ENCODE data around the gene WDFY4. TPM values are rescaled to one million over a fixed set of nuclear protein-coding genes. Genes with fewer than 3 reads are reported as not detected.

WDFY4 gene
- total RNA-seq, 1 donor from 2014 or later: 1.6 TPM

GRCh38 chr10:48884179-48885045, 199.7 kb downstream of the WDFY4 start:
- ATAC-seq: no peak

- no peak for ATAC-seq
Measured at GRCh38 chr10:48885376-48885775, 200.7 kb downstream of the WDFY4 start.

GRCh38 chr10:48887982-48888381, 203.3 kb downstream of the WDFY4 start:
- ATAC-seq: no peak

GRCh38 chr10:48890888-48891850, 206.5 kb downstream of the WDFY4 start:
- ATAC-seq: no peak

GRCh38 chr10:48894911-48895802, 210.5 kb downstream of the WDFY4 start:
- ATAC-seq: no peak

- ATAC-seq: no peak
Measured at GRCh38 chr10:48895803-48896195, 211.1 kb downstream of the WDFY4 start.

- no peak for ATAC-seq
Measured at GRCh38 chr10:48896756-48897440, 212.2 kb downstream of the WDFY4 start.

- ATAC-seq: no peak
Measured at GRCh38 chr10:48897441-48897790, 212.7 kb downstream of the WDFY4 start.

GRCh38 chr10:48898426-48898825, 213.8 kb downstream of the WDFY4 start:
- no peak for ATAC-seq

GRCh38 chr10:48899781-48900180, 215.1 kb downstream of the WDFY4 start:
- ATAC-seq: no peak

GRCh38 chr10:48900371-48900801, 215.7 kb downstream of the WDFY4 start:
- no peak for ATAC-seq

GRCh38 chr10:48901319-48901718, 216.6 kb downstream of the WDFY4 start:
- no peak for ATAC-seq

- no peak for ATAC-seq
Measured at GRCh38 chr10:48902096-48902495, 217.4 kb downstream of the WDFY4 start.

GRCh38 chr10:48903151-48903550, 218.5 kb downstream of the WDFY4 start:
- ATAC-seq: no peak

GRCh38 chr10:48904861-48905260, 220.2 kb downstream of the WDFY4 start:
- ATAC-seq: no peak

GRCh38 chr10:48905311-48905710, 220.6 kb downstream of the WDFY4 start:
- ATAC-seq: no peak

GRCh38 chr10:48906841-48907240, 222.2 kb downstream of the WDFY4 start:
- ATAC-seq: no peak

GRCh38 chr10:48907730-48908129, 223.1 kb downstream of the WDFY4 start:
- no peak for ATAC-seq

GRCh38 chr10:48910548-48910947, 225.9 kb downstream of the WDFY4 start:
- no peak for ATAC-seq

- no peak for ATAC-seq
Measured at GRCh38 chr10:48913674-48914073, 229.0 kb downstream of the WDFY4 start.

GRCh38 chr10:48923748-48924147, 239.1 kb downstream of the WDFY4 start:
- ATAC-seq: no peak

GRCh38 chr10:48924988-48925387, 240.3 kb downstream of the WDFY4 start:
- ATAC-seq: no peak
